Measurements from ENCODE around the gene STRA6.

GRCh38 chr15:74178326-74179100 lies 24.1 kb downstream of the STRA6 start:
- TF ChIP-seq CTCF (IDR thresholded peaks at IDR 0.05) (no peak), EZH2 (IDR thresholded peaks at IDR 0.05; ENCODE audit: borderline replicate concordance, insufficient read depth, low read depth, low read length, poor library complexity, severe bottlenecking) (no peak)
